GM12891 (cell line): ENCODE results near the gene FTO.

ENCODE experiments used
- POLR2A ChIP-seq: IDR thresholded peaks from 2 replicates; pipeline ENCODE4 v1.6.1; 2011; ENCODE audit warnings: low read depth, low read length, control low read depth
- POLR2AphosphoS5 ChIP-seq: IDR thresholded peaks from 2 replicates; pipeline ENCODE4 v1.6.1; 2011; ENCODE audit warnings: low read depth, low read length, control low read depth

- TF ChIP-seq POLR2AphosphoS5 (no peak), POLR2A (no peak)
Measured at GRCh38 chr16:53755026-53755910, 51.3 kb downstream of the FTO start.
